GM19372 (cell line): ENCODE data around the gene REC114.
"Not testable (repeated sequence)": the region's sequence is repeated elsewhere in the genome, so short reads cannot be mapped to it uniquely, and the experiment has no call there.

Experiments used
- ATAC-seq: cut with Tn5 transposase; IDR thresholded peaks from one replicate; pipeline ENCODE4 v1.9.1; 2021; ENCODE audit warnings: mild to moderate bottlenecking, low read depth, moderate library complexity; ENCODE audit not compliant: unreplicated experiment

REC114 gene

DNA sequence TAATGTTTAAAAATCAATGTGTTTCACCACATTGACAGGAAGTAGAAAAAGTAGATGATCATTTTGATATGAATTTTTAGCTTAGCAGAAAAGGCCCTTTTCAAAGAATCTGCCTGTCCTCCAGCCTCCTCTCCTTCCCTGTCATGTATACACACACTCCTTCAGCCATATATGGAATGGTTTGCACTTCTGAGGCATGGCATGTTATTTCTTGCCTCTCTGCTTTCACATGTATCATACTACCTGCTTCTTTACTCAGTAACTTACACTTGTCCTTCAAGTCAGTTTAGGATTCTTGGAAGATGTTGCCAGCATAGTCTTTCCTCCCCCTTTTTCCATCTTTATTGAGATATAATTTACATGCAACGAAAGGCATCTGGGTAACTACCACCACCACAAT is 79.0 kb downstream of the REC114 start:
- no peak for ATAC-seq

- no peak for ATAC-seq
Observed at GRCh38 chr15:73524919-73525318, 82.0 kb downstream of the REC114 start.

GRCh38 chr15:73527598-73527997 is 84.6 kb downstream of the REC114 start:
- ATAC-seq, result no peak

DNA sequence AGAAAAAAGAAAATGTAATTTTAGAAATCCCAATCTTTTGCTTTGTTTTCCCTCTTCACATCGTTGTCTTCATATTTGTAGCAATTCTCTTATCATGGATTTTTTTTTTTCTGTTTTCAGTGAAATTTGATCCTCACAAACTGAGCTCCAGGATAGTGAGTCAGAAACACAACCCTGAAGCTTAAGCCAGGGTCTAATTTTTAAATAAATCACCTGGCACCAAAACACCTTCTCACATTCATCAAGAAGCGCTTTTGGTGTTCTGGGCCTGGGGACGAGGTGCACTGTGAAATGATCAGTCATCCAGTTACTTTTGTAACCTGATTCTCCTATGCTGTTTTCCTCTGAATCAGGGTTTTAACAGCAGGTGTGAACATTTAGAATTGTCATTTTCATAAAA is 87.7 kb downstream of the REC114 start:
- ATAC-seq, result no peak

DNA sequence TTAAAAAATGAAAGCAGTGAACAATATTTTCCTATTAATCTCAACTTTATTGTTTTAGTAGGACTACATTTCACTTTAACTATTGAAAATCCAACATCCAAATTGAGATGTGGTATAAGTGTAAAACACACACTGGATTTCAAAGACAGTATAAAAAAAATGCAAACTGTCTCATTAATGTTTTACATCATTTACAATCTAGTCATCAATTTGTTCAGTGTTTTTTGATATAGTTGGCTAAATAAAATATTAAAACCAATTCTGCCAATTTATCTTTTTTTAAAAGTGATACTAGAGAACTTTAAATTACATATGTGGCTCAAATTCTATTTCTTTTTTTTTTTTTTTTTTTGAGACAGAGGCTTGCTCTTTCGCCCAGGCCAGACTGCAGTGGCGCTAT is 95.2 kb downstream of the REC114 start:
- ATAC-seq, result no peak

GRCh38 chr15:73538563-73539211 is 95.7 kb downstream of the REC114 start:
- no peak for ATAC-seq

DNA sequence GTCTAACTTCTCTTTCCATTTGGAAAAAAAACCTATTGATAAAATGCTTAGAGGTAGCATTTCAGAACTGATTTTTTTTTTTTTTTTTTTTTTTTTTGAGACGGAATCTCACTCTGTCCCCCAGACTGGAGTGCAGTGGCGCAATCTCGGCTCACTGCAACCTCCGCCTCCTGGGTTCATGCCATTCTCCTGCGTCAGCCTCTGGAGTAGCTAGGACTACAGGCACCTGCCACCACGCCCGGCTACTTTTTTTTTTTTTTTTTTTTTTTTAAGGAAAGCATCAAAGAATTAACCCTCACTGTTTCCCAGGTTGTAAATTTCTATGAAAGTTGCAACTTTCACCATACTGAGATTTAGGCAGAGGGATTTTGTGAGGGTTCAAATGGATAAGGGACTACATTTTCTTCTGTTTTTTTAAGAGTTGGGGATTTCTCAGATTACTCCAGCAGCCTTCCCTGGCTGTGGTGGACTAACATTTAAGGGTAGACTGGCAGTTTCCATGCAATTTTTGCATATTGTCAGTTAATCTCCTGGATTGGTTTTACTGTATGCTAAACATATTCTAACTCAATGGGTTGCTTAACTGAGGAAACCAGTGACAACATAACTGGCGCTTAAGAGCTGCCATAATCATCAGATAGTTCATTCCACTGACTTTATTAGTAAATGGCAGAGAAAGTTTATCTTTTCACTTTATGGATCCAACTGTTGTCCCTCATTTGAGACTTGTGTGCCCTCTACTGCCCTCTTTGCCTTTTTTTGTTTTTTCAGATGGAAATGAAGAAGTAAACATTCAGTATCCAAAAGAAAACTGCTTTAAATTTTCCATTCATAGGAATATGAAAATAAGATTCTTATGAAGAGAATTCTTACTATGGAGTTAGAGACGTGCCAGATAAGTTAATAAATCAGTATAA is 96.5 kb downstream of the REC114 start:
- ATAC-seq, result no peak

GRCh38 chr15:73540161-73540560 is 97.2 kb downstream of the REC114 start:
- no peak for ATAC-seq

GRCh38 chr15:73541479-73541878 is 98.5 kb downstream of the REC114 start:
- ATAC-seq, result no peak

GRCh38 chr15:73548925-73549324 is 106.0 kb downstream of the REC114 start:
- not testable (repeated sequence) for ATAC-seq

DNA sequence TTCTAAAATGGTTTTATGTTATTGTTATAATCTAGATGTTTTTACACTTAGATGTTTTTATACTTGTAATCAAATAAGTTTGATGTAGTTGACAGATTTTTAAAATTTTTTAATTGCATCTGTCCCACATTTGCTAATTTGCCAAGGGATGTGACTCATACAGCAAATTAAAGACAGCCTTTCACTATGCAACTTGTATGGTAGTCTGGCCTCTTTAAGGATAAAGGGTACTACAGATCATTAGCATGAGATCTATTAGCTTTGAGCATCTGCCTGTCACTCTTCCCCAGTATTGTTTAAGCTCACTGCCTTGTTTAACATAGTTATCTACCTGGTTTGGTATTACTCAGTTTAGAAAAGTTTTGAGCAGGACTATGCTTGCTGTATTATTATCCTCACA is 107.2 kb downstream of the REC114 start:
- no peak for ATAC-seq

DNA sequence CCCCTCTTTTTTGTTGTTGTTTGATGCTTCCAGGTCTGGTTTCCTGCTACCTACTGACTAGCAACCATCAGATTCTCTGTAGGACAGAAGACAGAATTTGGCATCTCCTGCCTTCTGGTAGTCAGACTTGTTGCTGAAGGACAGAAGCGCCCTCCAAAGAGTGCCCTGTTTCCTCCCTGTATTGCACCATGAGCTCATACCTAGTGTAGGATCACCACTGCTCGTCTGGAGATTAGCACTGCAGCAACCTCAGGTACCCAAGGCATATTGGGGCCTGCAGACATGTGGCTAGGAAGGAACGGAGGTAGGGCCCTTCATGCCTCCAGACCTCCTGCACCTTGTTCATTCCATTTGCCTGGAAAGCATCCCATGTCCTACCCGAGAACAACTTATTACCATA is 112.1 kb downstream of the REC114 start:
- ATAC-seq, result no peak

GRCh38 chr15:73558529-73558928 is 115.6 kb downstream of the REC114 start:
- no peak for ATAC-seq

DNA sequence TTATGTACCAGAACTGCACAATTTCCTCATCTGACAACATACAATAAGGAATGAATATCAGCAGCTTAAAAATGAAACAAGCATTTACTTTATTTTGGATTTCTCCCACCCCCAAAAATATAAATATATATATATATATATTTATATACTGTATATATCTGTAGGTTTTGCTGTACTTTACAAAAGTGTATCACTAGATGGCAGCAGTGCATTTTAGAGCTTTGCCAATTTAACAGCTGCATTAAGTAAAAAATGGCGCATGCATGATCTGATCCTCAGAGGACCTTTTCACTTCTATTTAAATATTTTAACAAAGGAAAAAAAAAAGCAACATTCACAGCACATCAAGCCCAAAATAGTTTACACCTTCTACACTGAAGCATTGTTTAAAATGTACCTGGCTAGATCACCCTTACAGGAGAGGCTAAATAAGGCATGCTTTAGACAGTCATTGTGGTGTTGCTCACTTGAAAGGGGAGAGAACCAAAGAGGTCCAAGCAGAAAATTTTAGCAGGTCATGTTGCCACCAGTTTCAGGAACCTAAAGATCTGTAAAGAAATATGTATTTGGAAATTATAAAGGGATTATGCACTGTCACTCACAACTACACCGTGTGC is 117.6 kb downstream of the REC114 start:
- no peak for ATAC-seq

DNA sequence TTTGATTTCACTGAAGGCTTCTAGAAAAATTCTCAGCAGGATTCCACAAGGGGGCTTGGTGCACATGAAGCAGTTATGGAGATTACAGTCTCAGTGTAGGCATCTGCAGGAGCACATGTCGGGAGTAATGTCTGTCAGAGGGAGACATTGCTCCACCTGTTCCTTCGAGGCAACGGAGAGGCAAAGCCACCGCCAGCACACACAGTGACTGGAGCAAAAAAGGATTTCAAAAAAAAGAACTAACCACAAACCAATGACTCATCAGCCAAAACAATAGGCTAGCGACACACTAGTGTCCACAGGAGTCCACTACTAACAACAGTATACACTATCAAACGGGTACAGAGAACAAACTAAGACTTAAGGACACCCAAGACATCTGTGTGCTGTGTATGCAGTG is 121.3 kb downstream of the REC114 start:
- no peak for ATAC-seq

GRCh38 chr15:73567020-73567419 is 124.1 kb downstream of the REC114 start:
- ATAC-seq, result no peak

GRCh38 chr15:73568564-73569280 is 125.8 kb downstream of the REC114 start:
- ATAC-seq, result no peak

DNA sequence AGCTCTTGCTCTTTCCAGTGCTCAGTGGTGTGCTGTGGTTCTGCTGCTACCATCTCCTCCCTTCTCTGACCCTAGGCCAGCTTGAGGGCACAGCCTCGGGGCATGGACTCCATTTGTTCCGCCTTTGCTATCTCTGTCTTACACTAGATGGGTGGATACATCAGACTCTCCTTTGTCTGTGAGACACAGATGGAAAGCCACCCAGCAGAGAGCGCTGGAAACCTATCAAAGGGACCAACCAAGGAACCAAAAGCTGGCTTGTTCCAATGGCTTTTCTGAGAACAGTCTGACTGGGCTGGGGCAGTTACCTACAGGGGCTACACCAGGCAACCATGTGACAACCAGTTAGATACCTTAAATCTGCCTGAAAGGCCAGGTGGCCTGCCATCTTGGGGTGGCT is 126.4 kb downstream of the REC114 start:
- ATAC-seq, result no peak

DNA sequence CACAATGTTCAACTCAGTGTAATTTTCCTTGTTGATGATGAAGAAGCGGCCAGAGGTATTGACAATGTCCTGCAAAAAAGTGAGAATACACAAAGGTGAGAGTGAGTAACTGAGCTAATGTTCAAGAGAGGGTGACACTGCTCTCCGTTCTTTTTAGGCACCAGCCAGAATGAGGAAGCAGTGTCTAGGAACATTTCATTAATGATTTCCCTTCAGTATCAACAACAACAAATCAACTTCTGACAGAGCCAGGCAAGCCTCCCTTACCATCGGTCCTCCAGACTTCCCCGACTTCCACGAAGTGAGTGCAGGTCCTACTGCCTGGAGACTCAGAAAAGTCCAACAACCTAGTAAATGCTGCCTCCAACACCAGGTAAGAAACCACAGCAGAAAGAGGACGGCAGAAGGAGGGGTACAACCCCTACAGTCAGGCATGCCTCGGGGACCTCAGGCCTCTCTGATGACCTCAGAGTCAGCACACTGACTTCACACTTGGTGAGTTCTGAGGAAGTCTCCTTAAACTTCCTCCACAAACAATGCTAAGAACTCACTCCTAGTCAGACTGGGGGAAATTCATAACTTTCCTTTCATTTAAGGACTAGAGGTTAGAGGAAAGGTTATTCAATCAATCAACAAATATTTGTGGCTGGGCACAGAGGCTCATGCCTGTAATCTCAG is 127.5 kb downstream of the REC114 start:
- no peak for ATAC-seq

DNA sequence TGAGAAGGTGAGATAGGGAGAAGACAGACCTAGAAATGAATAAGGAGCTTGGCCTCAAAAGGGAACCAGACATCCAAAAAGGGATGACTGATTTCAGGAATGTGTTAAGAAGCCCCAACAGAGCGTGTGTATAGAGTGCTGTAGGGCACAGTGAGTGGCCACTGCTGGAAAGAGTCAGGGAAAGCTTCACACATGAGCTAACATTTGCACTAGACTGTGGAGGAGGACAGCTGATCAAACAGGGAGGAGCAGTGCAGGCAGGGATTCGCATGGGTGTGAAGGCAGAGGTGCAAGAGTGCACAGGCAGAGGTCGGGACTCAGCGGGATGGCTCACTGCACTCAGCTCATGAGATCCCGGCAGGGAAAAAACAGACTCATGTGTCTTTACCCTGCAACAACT is 128.4 kb downstream of the REC114 start:
- no peak for ATAC-seq
